Measurements from ENCODE around the gene CCDC57. TPM values are rescaled to one million over a fixed set of nuclear protein-coding genes. Genes with fewer than 3 reads are reported as not detected.

Gene CCDC57
- total RNA-seq, 1 donor from 2014 or later: 50.5 TPM

DNA sequence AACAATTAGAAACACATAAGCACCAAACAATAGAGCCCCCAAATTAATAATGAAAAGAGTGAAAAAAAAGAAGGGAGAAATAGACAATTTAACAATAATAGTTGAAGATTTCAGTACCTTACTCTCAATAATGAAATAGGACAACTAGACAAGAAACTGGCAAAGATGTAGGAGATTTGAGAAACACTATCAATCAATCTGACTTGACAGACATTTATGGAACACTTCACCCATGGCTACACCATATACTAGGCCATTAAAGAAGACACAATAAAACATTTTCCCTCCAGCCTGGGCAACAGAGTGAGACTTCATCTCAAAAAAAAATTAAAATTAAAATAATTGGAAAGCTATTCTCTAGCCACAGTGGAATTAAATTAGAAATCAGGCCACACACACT, 142.0 kb downstream of the CCDC57 start:
- TF ChIP-seq, protein P1, sequence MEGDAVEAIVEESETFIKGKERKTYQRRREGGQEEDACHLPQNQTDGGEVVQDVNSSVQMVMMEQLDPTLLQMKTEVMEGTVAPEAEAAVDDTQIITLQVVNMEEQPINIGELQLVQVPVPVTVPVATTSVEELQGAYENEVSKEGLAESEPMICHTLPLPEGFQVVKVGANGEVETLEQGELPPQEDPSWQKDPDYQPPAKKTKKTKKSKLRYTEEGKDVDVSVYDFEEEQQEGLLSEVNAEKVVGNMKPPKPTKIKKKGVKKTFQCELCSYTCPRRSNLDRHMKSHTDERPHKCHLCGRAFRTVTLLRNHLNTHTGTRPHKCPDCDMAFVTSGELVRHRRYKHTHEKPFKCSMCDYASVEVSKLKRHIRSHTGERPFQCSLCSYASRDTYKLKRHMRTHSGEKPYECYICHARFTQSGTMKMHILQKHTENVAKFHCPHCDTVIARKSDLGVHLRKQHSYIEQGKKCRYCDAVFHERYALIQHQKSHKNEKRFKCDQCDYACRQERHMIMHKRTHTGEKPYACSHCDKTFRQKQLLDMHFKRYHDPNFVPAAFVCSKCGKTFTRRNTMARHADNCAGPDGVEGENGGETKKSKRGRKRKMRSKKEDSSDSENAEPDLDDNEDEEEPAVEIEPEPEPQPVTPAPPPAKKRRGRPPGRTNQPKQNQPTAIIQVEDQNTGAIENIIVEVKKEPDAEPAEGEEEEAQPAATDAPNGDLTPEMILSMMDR (IDR thresholded peaks at IDR 0.05): no peak
- H3K36me3 ChIP-seq: no peaks in the 10 kb centered on the region
- H3K27me3 ChIP-seq: no peaks in the 10 kb centered on the region
- DNase-seq: no peak
- intact Hi-C loops (cut with DNase I): no loop called here
- peaks cover 6% of the 10 kb centered on the region for H3K4me1 ChIP-seq
- no peak overlapping the region for H3K27ac ChIP-seq
- no peak for ATAC-seq
- H3K4me3 ChIP-seq: no peak overlapping the region
- no peaks in the 10 kb centered on the region for H3K9me3 ChIP-seq

DNA sequence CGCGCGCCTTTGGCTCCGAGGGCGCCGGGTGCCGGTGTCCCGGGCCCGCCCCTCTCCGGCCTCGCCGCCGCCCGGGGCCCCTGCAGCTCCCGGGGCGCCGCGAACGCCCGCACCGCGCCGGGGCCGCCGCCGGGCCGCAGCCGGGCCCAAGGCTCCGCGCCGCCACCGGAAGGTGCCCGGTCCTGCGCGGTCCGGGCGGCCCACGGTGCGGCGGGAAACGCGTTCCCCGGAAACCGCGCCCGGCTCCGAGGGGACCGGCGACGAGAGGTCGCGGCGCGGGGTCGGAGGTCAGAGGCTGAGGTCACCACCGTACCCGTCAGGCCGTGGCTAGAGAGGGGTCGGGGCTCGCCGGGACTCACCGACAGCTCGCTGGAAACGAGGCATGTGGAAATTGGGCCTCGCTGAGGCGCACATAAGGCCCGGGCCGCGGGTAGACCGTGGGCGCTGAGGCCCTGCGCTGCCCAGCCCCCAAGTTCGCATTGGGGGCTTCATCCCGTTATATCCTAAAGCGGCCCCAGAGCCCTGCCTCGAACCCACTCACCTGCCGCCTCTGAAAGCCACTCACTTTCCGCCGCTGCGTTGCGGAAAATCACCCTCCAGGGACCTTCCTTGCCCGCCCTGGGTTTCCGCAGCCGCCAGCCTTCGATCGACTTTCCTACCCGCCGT, 146.9 kb downstream of the CCDC57 start, which contains the start of gene DUS1L:
Gene DUS1L (minus strand): TSS at position 167 of the 666 bp plus-strand sequence. CDS start 745 bp downstream, outside the sequence.
- ATAC-seq (peak; percentile 91), DNase-seq (peak; percentile 87)
- TF ChIP-seq, protein P1 (IDR thresholded peaks at IDR 0.05): no peak
- intact Hi-C loops (cut with DNase I): no loop called here
- Histone ChIP-seq H3K27me3 (no peaks in the 10 kb centered on the region), H3K36me3 (peaks cover 17% of the 10 kb centered on the region), H3K27ac (peak within 1 kb of the TSS; percentile 88), H3K4me1 (peaks cover 15% of the 10 kb centered on the region), H3K9me3 (no peaks in the 10 kb centered on the region), H3K4me3 (peak within 1 kb of the TSS; percentile 94)

DNA sequence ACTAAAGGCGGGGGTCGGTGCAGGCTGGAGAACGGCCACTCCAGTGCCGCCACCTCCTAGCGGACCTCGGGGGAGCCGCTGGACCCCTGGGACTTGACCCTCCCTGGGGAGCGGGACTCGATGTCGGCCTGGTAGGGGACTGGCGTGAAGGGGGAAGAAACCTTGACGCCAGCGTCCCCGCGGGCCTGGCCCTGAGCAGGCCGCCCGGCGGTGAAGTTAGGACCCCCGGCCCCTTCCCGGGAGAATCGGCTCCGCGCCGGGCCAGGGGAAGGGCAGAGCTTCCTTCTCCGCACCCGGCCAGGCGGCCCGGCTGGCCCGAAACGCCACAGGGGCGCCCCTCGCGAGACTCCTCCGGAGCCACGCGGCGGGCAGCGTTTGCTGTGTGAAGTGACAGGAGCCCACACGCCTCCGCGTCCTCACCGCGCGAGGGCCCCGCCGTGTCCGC, 147.4 kb downstream of the CCDC57 start:
- no peaks in the 10 kb centered on the region for H3K9me3 ChIP-seq
- DNase-seq: no peak
- H3K4me3 ChIP-seq: peak overlapping the region; percentile 94
- TF ChIP-seq, protein P1 (IDR thresholded peaks at IDR 0.05): no peak
- H3K27me3 ChIP-seq: no peaks in the 10 kb centered on the region
- H3K27ac ChIP-seq: peak overlapping the region; percentile 88
- peak; percentile 22 for ATAC-seq
- intact Hi-C loops (cut with DNase I): no loop called here
- peaks cover 22% of the 10 kb centered on the region for H3K36me3 ChIP-seq
- H3K4me1 ChIP-seq: peaks cover 15% of the 10 kb centered on the region

DNA sequence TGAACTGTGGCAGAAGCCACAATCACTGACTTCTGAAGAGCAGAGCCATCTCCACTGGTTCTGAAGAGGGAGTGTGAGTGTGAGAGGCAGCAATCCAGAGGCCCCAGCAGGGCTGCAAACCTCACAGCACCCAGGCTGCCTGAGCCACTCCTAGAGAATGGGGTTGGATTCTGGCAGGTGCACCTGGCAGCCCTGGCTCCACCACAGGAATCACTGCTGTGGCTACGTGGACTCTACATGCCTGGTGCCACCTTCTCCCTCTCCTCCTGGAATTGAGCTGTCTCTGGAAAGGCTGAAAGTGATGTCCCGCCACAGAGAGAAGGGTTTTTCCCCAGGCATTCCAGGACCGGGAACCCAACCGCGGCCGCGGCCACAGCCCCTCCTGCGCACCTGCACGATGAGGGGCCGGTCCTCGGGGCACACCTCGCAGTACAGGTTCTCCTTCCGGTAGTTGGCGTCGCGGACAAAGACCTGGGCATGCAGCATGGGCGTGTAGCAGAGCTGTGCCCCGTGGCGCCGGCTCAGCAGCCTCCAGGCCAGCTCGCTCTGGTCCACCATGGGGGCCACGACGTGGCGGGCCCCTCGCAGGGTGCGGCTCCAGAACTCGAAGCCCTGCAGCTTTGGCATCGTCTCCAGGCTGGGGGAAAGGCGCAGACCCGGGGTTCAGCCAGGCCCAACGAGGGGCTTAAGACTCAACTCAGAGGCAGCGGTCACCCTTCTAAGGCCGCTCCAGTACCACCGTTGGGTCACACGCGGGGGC, 148.0 kb downstream of the CCDC57 start:
- peak overlapping the region; percentile 88 for H3K27ac ChIP-seq
- no peaks in the 10 kb centered on the region for H3K27me3 ChIP-seq
- ATAC-seq (peak; percentile 40), DNase-seq (no peak)
- intact Hi-C loops (cut with DNase I): no loop called here
- peaks cover 15% of the 10 kb centered on the region for H3K4me1 ChIP-seq
- no peaks in the 10 kb centered on the region for H3K9me3 ChIP-seq
- peaks cover 28% of the 10 kb centered on the region for H3K36me3 ChIP-seq
- TF ChIP-seq, protein P1 (IDR thresholded peaks at IDR 0.05): no peak
- H3K4me3 ChIP-seq: peak overlapping the region; percentile 94

DNA sequence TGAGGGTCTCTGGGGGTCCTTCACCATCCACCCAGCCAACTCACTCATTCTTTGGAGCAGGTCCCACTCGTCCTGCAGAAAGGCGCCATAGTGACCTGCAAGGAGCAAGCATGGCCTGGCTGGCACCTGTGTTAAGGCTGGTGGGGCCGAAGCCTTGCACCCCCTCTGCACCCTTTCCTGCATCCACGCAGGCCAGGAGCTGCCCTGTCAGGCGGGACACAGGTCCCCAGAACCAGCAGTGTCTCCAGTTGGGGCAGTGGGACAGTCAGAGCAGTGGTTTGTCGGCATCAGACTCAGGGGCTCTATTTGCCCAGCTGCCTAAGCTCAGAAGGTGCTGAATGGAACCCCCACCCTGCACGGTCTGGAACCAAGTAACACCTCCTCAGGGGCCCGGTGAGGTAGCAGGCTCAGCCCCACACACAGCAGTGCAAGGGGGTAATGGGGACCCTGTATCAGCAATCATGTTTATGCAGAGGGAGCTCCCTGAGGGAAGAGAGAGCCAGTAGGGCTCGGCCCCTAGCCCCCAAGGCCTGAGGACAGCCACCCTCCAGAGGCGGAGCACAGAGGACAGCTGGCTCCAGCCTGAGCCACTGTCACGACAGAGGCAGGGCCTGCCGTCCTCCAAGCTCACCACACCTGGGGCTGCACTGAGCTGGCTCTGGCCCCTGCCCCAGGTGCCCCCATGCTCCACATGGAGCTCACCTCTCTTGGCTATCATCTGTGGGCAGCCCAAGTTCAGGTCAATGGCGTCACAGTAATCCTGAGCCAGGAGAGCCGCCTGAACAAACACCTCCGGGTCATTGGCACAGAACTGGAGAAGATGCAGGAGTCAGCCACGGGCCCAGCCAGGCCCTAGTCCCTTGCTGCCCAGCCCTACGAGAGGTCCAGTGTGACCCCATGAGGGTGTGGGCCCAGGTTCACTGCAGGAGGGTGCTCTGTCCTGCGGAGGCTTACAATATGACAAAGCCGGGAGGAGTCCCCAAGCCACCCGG, 148.9 kb downstream of the CCDC57 start:
- intact Hi-C loops (cut with DNase I): no loop called here
- Histone ChIP-seq H3K27me3 (no peaks in the 10 kb centered on the region), H3K4me3 (no peak overlapping the region), H3K4me1 (peaks cover 15% of the 10 kb centered on the region), H3K36me3 (peaks cover 34% of the 10 kb centered on the region), H3K9me3 (no peaks in the 10 kb centered on the region), H3K27ac (no peak overlapping the region)
- TF ChIP-seq, protein P1 (IDR thresholded peaks at IDR 0.05): no peak
- ATAC-seq (no peak), DNase-seq (no peak)

All from upper lobe of right lung (tissue), 1 donor.